ENCODE data around the gene ACAP2.

ACAP2 gene

GRCh38 chr3:195274259-195274966 lies 168.4 kb downstream of the ACAP2 start:
- Histone ChIP-seq H3K27ac (ENCODE audit: low read depth, low read length) (no peak overlapping the region), H3K27me3 (ENCODE audit: control insufficient read depth in 1 of 2, insufficient read depth in 2 of 2, low read length in 2 of 2) (no peaks in the 10 kb centered on the region), H3K9ac (ENCODE audit: low read length) (no peak overlapping the region)

DNA sequence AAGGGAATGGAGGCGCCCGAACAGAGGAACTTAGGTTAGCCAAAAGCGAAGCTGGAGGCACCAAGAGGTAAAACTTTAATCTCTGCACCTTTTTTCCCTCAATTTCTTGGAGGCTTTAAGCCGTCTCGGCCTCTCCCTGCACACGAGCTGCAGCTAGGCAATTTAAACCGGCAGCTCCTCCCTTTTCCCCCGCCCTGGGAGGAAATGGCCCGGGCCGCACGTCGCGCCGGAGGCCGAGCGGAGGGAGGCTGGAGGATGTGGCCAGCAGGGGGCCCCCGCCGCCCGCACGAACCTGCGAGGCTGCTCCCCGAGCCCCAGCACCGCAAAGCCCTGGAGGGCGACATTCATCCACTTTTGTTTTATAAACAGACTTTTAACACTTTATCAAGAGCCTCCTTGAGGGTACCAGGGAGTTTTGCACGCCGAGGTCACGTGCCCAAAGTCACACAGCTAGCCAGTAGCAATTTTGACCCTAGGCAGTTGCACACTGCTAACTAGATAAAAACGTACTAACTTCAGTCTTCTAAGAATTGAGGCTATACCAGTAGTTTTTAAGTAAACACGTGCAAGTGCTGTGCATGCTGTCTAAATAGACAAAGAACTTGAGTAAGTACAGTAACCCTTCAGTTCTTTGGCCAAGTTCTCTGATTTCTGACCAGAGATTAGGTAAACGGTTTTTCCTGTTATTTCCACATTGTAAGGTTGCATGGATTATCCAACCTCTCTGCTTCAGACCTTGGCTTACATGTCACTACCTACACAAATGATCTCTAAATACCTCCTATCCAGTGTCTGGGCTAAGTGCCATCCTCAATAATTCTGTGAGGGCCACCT lies 171.2 kb downstream of the ACAP2 start:
- no peaks in the 10 kb centered on the region for H3K27me3 ChIP-seq (ENCODE audit: control insufficient read depth in 1 of 2, insufficient read depth in 2 of 2, low read length in 2 of 2)
- H3K9me3 ChIP-seq (ENCODE audit: low read length), result no peaks in the 10 kb centered on the region
- H3K27ac ChIP-seq (ENCODE audit: low read depth, low read length), result peak overlapping the region; percentile 80
- peaks cover 4% of the 10 kb centered on the region for H3K36me3 ChIP-seq (ENCODE audit: insufficient read depth, low read length)
- H3K4me3 ChIP-seq (ENCODE audit: low read depth in 1 of 2, low read length in 2 of 2), result peak overlapping the region; percentile 84 to 88
- H3K4me1 ChIP-seq (ENCODE audit: insufficient read depth, low read length), result peaks cover 21% of the 10 kb centered on the region
- peak overlapping the region; percentile 2 for H3K9ac ChIP-seq (ENCODE audit: low read length)

More at GRCh38 chr3:195274259-195274966, 168.4 kb downstream of the ACAP2 start:
- Histone ChIP-seq H3K4me1 (ENCODE audit: insufficient read depth, low read length) (peaks cover 13% of the 10 kb centered on the region), H3K36me3 (ENCODE audit: insufficient read depth, low read length) (peaks cover 5% of the 10 kb centered on the region), H3K9me3 (ENCODE audit: low read length) (no peaks in the 10 kb centered on the region), H3K4me3 (ENCODE audit: low read depth in 1 of 2, low read length in 2 of 2) (no peak overlapping the region)

- H3K9ac ChIP-seq (ENCODE audit: low read length), result peak within 1 kb of the TSS; percentile 32
- peak within 1 kb of the TSS; percentile 84 to 88 for H3K4me3 ChIP-seq (ENCODE audit: low read depth in 1 of 2, low read length in 2 of 2)
- no peaks in the 10 kb centered on the region for H3K9me3 ChIP-seq (ENCODE audit: low read length)
- H3K4me1 ChIP-seq (ENCODE audit: insufficient read depth, low read length), result peaks cover 21% of the 10 kb centered on the region
- peaks cover 6% of the 10 kb centered on the region for H3K36me3 ChIP-seq (ENCODE audit: insufficient read depth, low read length)
- peak within 1 kb of the TSS; percentile 80 for H3K27ac ChIP-seq (ENCODE audit: low read depth, low read length)
- no peaks in the 10 kb centered on the region for H3K27me3 ChIP-seq (ENCODE audit: control insufficient read depth in 1 of 2, insufficient read depth in 2 of 2, low read length in 2 of 2)
Measured at GRCh38 chr3:195270817-195271409, 171.9 kb downstream of the ACAP2 start, which contains the start of gene XXYLT1. Gene XXYLT1, minus strand, starts transcription at chr3:195271159. Its CDS starts 101 bp downstream, at chr3:195271058.

DNA sequence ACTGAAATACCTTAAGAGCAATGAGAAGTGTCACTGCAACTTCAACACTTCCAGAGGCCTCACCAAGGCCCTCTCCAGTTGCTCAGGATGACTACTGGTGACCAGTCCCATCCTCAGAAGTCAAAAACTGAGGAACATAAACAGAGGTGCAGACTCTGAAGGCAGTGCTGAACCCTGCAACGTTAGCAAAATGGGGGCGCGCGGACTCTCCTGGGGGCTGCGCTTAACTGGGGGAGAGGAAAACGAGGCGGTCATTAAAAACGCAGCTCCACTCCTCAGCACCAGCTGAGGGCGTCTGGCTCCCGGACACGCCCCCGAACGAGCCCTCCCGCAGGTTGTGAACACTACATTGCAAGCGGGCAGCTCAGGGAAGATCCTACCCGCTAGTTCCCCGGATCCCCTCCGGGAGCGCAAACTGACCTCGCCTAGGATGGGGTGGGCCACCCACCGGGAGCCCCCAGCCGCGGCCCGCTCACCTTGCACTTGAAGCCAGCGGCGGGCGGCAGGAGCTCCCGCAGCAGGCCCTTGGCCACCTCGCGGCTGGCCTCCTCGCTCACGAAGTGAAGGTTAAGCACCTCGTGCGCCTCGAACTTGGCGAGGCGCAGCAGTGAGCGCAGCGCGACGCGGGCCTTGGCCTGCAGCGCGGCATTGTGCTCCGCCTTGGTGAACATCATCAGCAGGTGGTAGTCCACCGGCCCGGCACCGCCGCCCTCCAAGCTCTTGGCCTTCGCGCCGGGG lies 172.6 kb downstream of the ACAP2 start:
- peak overlapping the region; percentile 80 for H3K27ac ChIP-seq (ENCODE audit: low read depth, low read length)
- H3K9me3 ChIP-seq (ENCODE audit: low read length), result no peaks in the 10 kb centered on the region
- peak overlapping the region; percentile 32 for H3K9ac ChIP-seq (ENCODE audit: low read length)
- H3K27me3 ChIP-seq (ENCODE audit: control insufficient read depth in 1 of 2, insufficient read depth in 2 of 2, low read length in 2 of 2), result no peaks in the 10 kb centered on the region
- peaks cover 6% of the 10 kb centered on the region for H3K36me3 ChIP-seq (ENCODE audit: insufficient read depth, low read length)
- H3K4me1 ChIP-seq (ENCODE audit: insufficient read depth, low read length), result peaks cover 21% of the 10 kb centered on the region
- H3K4me3 ChIP-seq (ENCODE audit: low read depth in 1 of 2, low read length in 2 of 2), result peak overlapping the region; percentile 84 to 88

- peaks cover 21% of the 10 kb centered on the region for H3K4me1 ChIP-seq (ENCODE audit: insufficient read depth, low read length)
- no peaks in the 10 kb centered on the region for H3K9me3 ChIP-seq (ENCODE audit: low read length)
- peak overlapping the region; percentile 32 for H3K9ac ChIP-seq (ENCODE audit: low read length)
- H3K27ac ChIP-seq (ENCODE audit: low read depth, low read length), result peak overlapping the region; percentile 80
- H3K27me3 ChIP-seq (ENCODE audit: control insufficient read depth in 1 of 2, insufficient read depth in 2 of 2, low read length in 2 of 2), result no peaks in the 10 kb centered on the region
- peak overlapping the region in 1 of 2 donors; percentile 88 for H3K4me3 ChIP-seq (ENCODE audit: low read depth in 1 of 2, low read length in 2 of 2)
- H3K36me3 ChIP-seq (ENCODE audit: insufficient read depth, low read length), result peaks cover 6% of the 10 kb centered on the region
Measured at GRCh38 chr3:195269375-195270078, 173.3 kb downstream of the ACAP2 start.

- H3K36me3 ChIP-seq (ENCODE audit: insufficient read depth, low read length), result peaks cover 6% of the 10 kb centered on the region
- H3K4me1 ChIP-seq (ENCODE audit: insufficient read depth, low read length), result peaks cover 21% of the 10 kb centered on the region
- no peak overlapping the region for H3K27ac ChIP-seq (ENCODE audit: low read depth, low read length)
- H3K27me3 ChIP-seq (ENCODE audit: control insufficient read depth in 1 of 2, insufficient read depth in 2 of 2, low read length in 2 of 2), result no peaks in the 10 kb centered on the region
- no peak overlapping the region for H3K4me3 ChIP-seq (ENCODE audit: low read depth in 1 of 2, low read length in 2 of 2)
- no peak overlapping the region for H3K9ac ChIP-seq (ENCODE audit: low read length)
- no peaks in the 10 kb centered on the region for H3K9me3 ChIP-seq (ENCODE audit: low read length)
Measured at GRCh38 chr3:195268576-195269309, 174.1 kb downstream of the ACAP2 start.

GRCh38 chr3:195267096-195267495 lies 175.7 kb downstream of the ACAP2 start:
- Histone ChIP-seq H3K9me3 (ENCODE audit: low read length) (no peaks in the 10 kb centered on the region), H3K27me3 (ENCODE audit: control insufficient read depth in 1 of 2, insufficient read depth in 2 of 2, low read length in 2 of 2) (no peaks in the 10 kb centered on the region), H3K9ac (ENCODE audit: low read length) (no peak overlapping the region), H3K27ac (ENCODE audit: low read depth, low read length) (no peak overlapping the region), H3K4me1 (ENCODE audit: insufficient read depth, low read length) (peaks cover 20% of the 10 kb centered on the region), H3K4me3 (ENCODE audit: low read depth in 1 of 2, low read length in 2 of 2) (no peak overlapping the region), H3K36me3 (ENCODE audit: insufficient read depth, low read length) (peaks cover 6% of the 10 kb centered on the region)

GRCh38 chr3:195266428-195266827 lies 176.4 kb downstream of the ACAP2 start:
- H3K36me3 ChIP-seq (ENCODE audit: insufficient read depth, low read length), result peaks cover 6% of the 10 kb centered on the region
- no peak overlapping the region for H3K27ac ChIP-seq (ENCODE audit: low read depth, low read length)
- no peak overlapping the region for H3K4me3 ChIP-seq (ENCODE audit: low read depth in 1 of 2, low read length in 2 of 2)
- no peaks in the 10 kb centered on the region for H3K27me3 ChIP-seq (ENCODE audit: control insufficient read depth in 1 of 2, insufficient read depth in 2 of 2, low read length in 2 of 2)
- H3K9me3 ChIP-seq (ENCODE audit: low read length), result no peaks in the 10 kb centered on the region
- no peak overlapping the region for H3K9ac ChIP-seq (ENCODE audit: low read length)
- H3K4me1 ChIP-seq (ENCODE audit: insufficient read depth, low read length), result peaks cover 15% of the 10 kb centered on the region

- no peak overlapping the region for H3K9ac ChIP-seq (ENCODE audit: low read length)
- H3K9me3 ChIP-seq (ENCODE audit: low read length), result no peaks in the 10 kb centered on the region
- no peaks in the 10 kb centered on the region for H3K27me3 ChIP-seq (ENCODE audit: control insufficient read depth in 1 of 2, insufficient read depth in 2 of 2, low read length in 2 of 2)
- no peak overlapping the region for H3K27ac ChIP-seq (ENCODE audit: low read depth, low read length)
- no peak overlapping the region for H3K4me3 ChIP-seq (ENCODE audit: low read depth in 1 of 2, low read length in 2 of 2)
- peaks cover 6% of the 10 kb centered on the region for H3K36me3 ChIP-seq (ENCODE audit: insufficient read depth, low read length)
- peaks cover 19% of the 10 kb centered on the region for H3K4me1 ChIP-seq (ENCODE audit: insufficient read depth, low read length)
Measured at GRCh38 chr3:195265363-195265976, 177.3 kb downstream of the ACAP2 start.

Measured in muscle layer of colon (tissue), 2 donors.